Left renal cortex interstitium (tissue), 4 donors: ENCODE measurements around the gene PHF13. TPM values are rescaled to one million over a fixed set of nuclear protein-coding genes. Genes with fewer than 3 reads are reported as not detected.
A peak's percentile ranks its signal among the peaks of the same experiment; 100 is the strongest.
"Not testable (repeated sequence)": the region's sequence is repeated elsewhere in the genome, so short reads cannot be mapped to it uniquely, and the experiment has no call there.

Experiments used
- DNase-seq, 4 donors: peaks; one replicate each; pipeline ENCODE4 v3.0.0-alpha.2; 2013; ENCODE audit warnings: low read depth in 4 of 4, low spot score in 2 of 4, missing footprints in 1 of 4
- polyA plus RNA-seq, 4 donors: library from polyadenylated mRNA; unstranded; fragments of 120-200 nt; gene quantifications; one replicate each; pipeline ENCODE4 v1.2.1, GENCODE V29; 2013; ENCODE audit not compliant: insufficient read length in 4 of 4

PHF13 gene
- polyA plus RNA-seq, 4 donors, result 21.6 to 28.3 (median 26.1) TPM

GRCh38 chr1:6627031-6627430 lies 13.5 kb downstream of the PHF13 start:
- DNase-seq, result no peak

DNA sequence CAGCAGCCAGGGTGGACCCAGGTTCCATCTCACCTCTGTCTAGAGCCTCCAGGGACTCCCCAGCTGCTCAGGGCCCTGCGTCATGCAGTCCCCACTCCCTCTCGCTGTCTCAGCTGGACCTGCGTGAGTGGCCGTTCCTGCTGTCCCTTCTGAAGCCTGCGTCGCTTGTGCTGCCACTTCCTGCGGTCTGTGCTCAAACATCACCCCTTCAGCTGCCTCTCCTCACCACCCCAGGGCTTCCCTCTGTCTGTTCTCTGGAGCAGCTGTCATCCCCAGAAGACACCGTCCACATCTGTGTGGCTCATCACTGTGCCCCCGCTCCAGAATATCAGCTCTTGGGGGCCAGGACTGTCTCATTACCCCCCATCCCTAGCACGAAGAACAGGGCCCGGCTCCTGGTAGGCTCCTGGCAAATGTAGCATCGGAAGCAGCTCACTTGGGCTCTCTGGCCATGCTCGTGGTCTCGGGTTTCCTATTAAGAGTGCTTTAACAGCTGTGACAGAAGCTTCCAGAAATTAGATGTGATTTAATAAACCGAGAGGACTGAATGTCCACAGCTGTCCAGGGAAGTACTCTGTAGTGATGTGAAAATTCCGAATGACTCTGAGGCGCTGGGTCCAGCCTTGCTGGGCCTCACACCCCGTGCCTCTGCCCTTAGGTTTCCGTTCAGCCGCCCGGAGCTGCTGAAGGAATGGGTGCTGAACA lies 14.5 kb downstream of the PHF13 start:
- no peak for DNase-seq

- DNase-seq, result no peak
Measured at GRCh38 chr1:6628971-6629479, 15.5 kb downstream of the PHF13 start.

GRCh38 chr1:6630027-6630426 lies 16.5 kb downstream of the PHF13 start:
- DNase-seq, result no peak

- no peak for DNase-seq
Measured at GRCh38 chr1:6631058-6631457, 17.5 kb downstream of the PHF13 start.

DNA sequence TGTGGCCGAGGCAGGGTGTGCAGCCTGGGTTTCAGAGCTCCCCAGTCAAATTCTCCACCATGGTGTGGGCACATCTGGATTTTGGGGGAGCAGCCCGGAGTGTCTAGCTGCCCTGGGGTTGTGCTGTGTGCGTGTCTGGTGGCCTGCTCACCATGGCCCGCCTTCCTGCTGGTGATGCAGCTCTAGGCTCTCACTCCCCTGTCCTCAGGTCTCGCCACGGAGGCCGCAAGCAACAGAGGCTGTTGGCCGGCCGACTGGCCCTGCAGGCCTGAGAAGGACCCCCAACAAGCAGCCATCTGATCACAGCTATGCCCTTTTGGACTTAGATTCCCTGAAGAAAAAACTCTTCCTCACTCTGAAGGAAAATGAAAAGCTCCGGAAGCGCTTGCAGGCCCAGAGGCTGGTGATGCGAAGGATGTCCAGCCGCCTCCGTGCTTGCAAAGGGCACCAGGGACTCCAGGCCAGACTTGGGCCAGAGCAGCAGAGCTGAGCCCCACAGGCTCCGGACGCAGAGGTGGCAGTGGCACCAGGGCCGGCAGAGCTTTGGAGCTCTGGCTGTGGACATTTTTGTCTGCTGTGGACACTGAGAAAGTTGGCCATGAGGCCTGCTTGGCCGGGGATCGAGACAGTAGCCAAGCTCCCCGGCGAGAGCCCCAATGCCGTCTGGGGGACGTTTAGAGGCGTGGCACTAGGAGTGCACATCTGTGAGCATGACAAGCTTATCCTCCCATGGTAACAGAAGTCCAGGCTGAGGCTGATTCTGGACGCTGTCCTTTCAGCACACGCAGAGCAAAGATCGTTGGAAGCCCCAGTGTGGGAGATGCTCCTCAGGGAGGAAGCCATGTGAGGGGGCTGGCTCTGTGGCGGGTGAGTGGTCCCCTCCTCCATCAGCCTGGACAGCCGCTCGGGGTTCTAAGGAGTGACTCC lies 19.3 kb downstream of the PHF13 start:
- no peak for DNase-seq

GRCh38 chr1:6634371-6635052 lies 21.0 kb downstream of the PHF13 start:
- no peak for DNase-seq

DNA sequence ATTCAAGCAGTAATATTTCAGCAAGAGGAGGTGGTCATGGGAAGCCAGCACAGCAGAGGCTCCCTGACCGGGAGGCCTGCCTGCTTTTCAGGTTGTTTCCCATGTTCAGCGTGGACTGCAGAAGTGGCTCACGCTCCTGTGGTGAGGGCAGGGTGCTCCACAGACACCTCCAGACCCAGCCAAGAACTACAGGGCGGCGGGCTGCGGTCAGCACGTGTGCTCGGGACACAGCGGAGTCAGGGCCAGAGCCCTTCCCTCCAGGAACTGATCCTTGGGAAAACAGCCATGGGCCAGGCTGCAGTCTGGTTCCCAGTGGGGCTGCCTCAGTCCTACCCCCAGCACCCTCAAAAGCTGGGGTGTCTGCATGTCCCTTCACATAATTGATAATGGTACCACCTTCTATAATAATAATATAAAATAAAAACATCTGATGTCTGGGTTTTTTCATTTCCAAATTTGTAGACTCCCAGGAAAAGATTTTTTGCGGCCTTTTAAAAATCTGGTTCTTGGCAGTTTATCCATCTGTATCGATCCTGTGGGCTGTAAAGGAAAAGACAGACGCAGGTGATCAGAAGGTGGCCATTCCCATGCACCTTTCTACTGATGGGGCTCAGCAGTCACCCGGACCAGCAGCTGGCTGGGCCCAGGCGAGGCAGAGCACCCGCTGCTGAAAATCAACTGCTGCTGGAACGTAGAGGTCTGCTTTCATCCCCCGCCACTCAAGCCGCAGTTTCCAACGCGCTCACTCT lies 21.8 kb downstream of the PHF13 start:
- DNase-seq, result no peak

- DNase-seq, result no peak
Measured at GRCh38 chr1:6635910-6636760, 22.6 kb downstream of the PHF13 start.

DNA sequence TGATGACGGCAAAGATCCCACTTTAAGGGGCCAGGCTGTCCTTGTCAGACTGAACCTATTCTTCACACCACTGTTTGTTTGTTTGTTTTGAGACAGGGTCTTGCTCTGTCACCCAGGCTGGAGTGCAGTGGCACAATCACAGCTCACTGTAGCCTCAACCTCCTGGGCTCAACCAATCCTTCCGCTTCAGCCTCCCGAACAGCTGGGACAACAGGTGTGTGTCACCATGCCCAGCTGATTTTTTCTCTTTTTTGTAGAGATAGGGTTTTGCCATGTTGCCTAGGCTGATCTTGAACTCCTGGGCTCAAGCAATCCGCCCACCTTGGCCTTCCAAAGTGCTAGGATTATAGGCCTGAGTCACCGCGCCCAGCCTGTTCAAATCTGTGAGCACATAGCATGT lies 23.2 kb downstream of the PHF13 start:
- DNase-seq, result not testable (repeated sequence)

- no peak for DNase-seq
Measured at GRCh38 chr1:6637770-6638169, 24.2 kb downstream of the PHF13 start.

DNA sequence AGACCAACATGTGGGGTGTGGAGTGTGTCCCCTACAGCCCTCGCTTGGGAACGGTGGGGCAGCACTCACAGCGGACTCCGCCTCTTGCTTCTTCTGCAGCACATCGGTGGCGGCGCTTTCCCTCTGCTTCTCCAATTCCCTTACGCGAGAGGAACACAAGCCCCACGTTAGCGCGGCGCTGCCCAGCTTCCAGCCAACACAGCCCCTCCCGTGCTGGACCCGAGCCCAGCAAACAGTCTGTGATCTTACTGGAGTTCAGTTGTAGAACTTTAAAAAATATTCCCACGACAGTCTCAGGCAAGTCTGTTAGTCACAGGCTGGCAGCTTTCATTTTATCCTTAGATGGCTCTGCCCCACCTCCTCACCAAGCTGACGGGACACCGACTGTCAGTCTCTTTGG lies 24.7 kb downstream of the PHF13 start:
- no peak for DNase-seq

- not testable (repeated sequence) for DNase-seq
Measured at GRCh38 chr1:6640867-6641266, 27.3 kb downstream of the PHF13 start.

DNA sequence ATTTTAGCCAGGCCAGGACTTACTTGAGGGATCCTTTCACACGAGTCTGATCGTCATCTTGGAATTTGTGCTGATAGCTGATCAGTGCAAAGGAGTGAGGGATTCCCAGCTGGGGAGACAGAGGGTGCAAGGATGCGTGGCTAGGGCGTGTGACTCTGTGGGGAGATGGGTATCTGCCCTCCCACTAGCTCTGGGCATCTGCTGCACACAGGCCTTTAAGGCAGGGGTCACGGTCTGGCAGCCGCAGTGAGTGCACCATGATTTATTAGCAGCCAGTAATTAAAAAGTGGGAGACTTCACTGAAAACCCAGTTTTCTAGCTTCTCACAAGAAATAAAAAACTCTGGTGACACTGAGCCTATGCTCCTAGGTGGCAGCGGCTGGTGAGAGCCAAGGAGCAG lies 31.5 kb downstream of the PHF13 start:
- peak in 1 of 4 donors; percentile 37 for DNase-seq

DNA sequence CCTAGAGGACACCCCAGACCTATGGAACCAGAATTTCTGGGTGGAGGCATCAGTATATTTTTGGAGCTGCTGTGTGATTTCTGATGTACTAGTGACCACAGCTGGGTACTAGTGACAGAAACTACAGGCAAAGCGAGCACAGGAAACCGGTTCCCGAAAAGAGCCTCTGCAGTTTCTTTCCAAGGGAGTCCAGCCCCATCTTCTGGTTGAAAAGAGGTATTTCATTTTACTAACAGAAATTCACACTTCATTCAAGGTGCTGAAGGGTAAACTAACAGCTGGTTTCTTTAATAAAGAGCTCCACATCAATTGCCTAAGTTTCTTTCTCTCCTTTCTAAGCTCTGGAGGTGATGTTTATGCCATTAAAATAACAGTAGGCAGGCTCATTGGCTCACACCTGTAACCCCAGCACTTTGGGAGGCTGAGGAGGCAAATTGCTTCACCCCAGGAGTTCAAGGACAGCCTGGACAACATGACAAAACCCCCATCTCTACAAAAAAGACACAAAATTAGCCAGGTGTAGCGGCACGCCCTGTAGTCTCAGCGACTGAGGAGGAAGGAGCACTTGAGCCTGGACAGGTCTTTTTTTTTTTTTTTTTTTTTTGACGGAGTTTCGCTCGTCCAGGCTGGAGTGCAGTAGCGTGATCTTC lies 33.1 kb downstream of the PHF13 start:
- DNase-seq, result peak in 1 of 4 donors; percentile 34

DNA sequence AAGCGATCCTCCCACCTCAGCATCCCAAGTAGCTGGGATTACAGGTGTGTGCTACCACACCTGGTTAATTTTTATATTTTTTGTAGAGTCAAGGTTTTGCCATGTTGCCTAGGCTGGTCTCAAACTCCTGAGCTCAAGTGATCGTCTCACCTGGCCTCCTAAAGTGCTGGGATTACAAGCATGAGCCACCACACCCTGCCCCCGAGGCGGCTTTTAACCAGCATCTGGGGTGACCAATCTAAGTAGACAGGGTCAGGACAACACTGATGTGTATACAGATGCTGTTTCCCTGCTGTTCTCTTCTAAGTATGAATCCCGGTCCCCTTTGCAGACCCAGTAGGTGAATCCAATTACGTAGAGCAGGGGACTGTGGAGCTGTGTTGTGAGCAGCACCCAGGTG lies 35.0 kb downstream of the PHF13 start:
- DNase-seq, result no peak

- DNase-seq, result no peak
Measured at GRCh38 chr1:6651909-6652308, 38.4 kb downstream of the PHF13 start.

GRCh38 chr1:6652986-6653385 lies 39.5 kb downstream of the PHF13 start:
- no peak for DNase-seq
